ENCODE data around the gene MTHFD1L. TPM values are rescaled to one million over a fixed set of nuclear protein-coding genes. Genes with fewer than 3 reads are reported as not detected.

MTHFD1L gene
- total and polyA plus RNA-seq, 7 experiments from 2014 or later = 5.7 to 57.8 (median 7.8) TPM

DNA sequence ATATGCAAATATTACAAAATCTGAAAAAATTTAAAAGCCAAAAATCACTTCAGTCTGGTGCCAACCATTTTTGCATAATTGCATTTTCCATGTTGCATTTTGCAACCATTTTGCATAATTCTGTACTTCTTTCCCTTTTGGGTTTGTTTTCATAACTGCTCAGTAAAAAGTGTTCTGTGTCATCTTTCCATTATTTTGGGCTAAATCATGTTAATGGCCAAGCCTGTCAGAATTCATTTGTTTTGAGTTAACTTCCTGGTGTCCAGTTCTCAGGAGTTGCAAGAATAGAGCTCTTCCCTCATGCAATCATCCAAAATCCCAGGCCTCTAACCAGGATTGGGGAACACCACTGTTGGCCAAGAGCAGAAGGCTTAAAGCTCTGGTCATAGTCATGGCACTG is 133.6 kb downstream of the MTHFD1L start:
- Histone ChIP-seq H3K4me3 (ENCODE audit: low read length) (no peak overlapping the region), H3K27ac (ENCODE audit: low read depth, low read length) (no peak overlapping the region), H3K27me3 (ENCODE audit: control insufficient read depth in 2 of 2, insufficient read depth in 2 of 2, low read length in 2 of 2) (no peaks in the 10 kb centered on the region), H3K9me3 (ENCODE audit: control insufficient read depth in 2 of 3, low read length in 3 of 3) (no peaks in the 10 kb centered on the region), H3K36me3 (ENCODE audit: control insufficient read depth in 2 of 3, insufficient read depth in 3 of 3, low read length in 3 of 3) (peaks cover 0 to 3% (median 0%) of the 10 kb centered on the region in 3 experiments), H3K4me1 (ENCODE audit: control insufficient read depth in 2 of 2, insufficient read depth in 2 of 2, low read length in 2 of 2) (no peaks in the 10 kb centered on the region)
- ATAC-seq (no peak), DNase-seq (no peak)
- ChIA-PET CTCF (no interaction called here), POLR2A (no interaction called here)
- Mint-ChIP-seq H3K27ac (no peak overlapping the region), H3K4me3 (no peak overlapping the region), H3K4me1 (peaks cover 0 to 9% (median 0%) of the 10 kb centered on the region in 7 donors), H3K9me3 (peaks cover 0 to 3% (median 0%) of the 10 kb centered on the region in 11 donors), H3K36me3 (peaks cover 0 to 20% (median 7%) of the 10 kb centered on the region in 5 donors), H3K27me3 (no peaks in the 10 kb centered on the region)
- intact Hi-C loops (cut with micrococcal nuclease) = no loop called here

DNA sequence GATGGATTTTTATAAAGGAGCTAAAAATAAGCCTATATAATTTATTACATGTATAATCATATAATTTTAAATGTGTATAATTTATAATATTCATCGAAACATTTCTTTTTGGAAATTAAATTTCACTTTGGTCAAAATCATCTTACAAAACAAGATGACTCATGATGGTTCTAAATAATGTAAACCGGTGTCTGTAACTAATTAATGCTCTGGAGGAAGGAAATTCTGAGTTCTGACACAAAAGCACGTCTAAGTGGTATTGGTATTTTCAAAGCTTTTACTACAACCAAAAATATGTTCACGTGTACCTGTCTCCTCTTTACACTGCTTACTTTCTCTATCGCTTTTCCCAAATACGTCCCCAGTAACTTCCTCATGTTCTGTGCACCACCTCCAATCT is 134.1 kb downstream of the MTHFD1L start:
- no peak for DNase-seq
- Mint-ChIP-seq H3K4me3 (no peak overlapping the region), H3K36me3 (peaks cover 0 to 16% (median 4%) of the 10 kb centered on the region in 5 donors), H3K27me3 (no peaks in the 10 kb centered on the region), H3K4me1 (peaks cover 0 to 13% (median 3%) of the 10 kb centered on the region in 7 donors), H3K9me3 (no peaks in the 10 kb centered on the region), H3K27ac (no peak overlapping the region)
- no peaks in the 10 kb centered on the region for H3K36me3 ChIP-seq (ENCODE audit: control insufficient read depth in 2 of 3, insufficient read depth in 3 of 3, low read length in 3 of 3)
- H3K27ac ChIP-seq (ENCODE audit: low read depth, low read length) = no peak overlapping the region
- H3K27me3 ChIP-seq (ENCODE audit: control insufficient read depth in 2 of 2, insufficient read depth in 2 of 2, low read length in 2 of 2) = no peaks in the 10 kb centered on the region
- POLR2A ChIA-PET = no interaction called here
- no peak for ATAC-seq
- H3K4me3 ChIP-seq (ENCODE audit: low read length) = no peak overlapping the region
- CTCF ChIA-PET = no interaction called here
- no peaks in the 10 kb centered on the region for H3K4me1 ChIP-seq (ENCODE audit: control insufficient read depth in 2 of 2, insufficient read depth in 2 of 2, low read length in 2 of 2)
- H3K9me3 ChIP-seq (ENCODE audit: control insufficient read depth in 2 of 3, low read length in 3 of 3) = no peaks in the 10 kb centered on the region
- intact Hi-C loops (cut with micrococcal nuclease) = no loop called here

DNA sequence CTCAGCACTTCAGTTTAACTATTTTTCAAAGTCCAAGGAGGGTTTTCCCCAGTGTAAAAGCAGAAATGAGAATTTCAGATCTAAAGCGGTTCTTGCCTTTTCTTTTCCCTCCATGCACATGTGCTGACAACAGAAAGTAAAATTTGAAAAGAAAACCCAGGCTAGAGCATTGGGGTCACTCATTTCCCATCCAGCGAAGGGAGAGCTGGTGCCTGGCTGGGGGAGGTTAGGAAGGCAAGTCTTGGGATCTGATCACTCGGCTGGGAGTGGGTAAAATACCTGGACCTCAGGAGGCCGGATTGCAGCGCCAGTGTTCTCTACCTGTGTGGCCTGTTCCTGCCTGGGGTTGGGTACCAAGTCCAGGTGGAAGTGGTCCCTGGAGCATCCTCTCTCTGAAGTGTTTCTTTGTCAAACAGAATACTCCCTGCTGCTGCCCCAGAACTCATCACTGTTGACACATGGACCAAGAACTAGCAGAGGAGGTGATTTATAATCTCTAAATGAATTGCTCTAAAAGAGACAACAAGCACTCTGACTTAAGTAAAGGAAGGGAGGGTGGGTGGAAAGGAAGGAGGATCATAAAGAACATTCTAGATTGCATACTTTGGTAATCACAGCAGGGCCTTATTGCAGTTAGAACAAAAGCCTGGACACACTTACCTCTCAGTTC is 136.0 kb downstream of the MTHFD1L start:
- Histone ChIP-seq H3K4me3 (ENCODE audit: low read length) (no peak overlapping the region), H3K27ac (ENCODE audit: low read depth, low read length) (no peak overlapping the region), H3K27me3 (ENCODE audit: control insufficient read depth in 2 of 2, insufficient read depth in 2 of 2, low read length in 2 of 2) (no peaks in the 10 kb centered on the region), H3K4me1 (ENCODE audit: control insufficient read depth in 2 of 2, insufficient read depth in 2 of 2, low read length in 2 of 2) (no peaks in the 10 kb centered on the region), H3K36me3 (ENCODE audit: control insufficient read depth in 2 of 3, insufficient read depth in 3 of 3, low read length in 3 of 3) (no peaks in the 10 kb centered on the region), H3K9me3 (ENCODE audit: control insufficient read depth in 2 of 3, low read length in 3 of 3) (no peaks in the 10 kb centered on the region)
- CTCF ChIA-PET = interaction anchor here (0.8 to 1.2 kb wide), 2 partner anchors 11 to 13 kb away, joined by 3 to 4 read pairs; no protein-coding TSS in a partner anchor
- intact Hi-C loops (cut with micrococcal nuclease) = loop anchor here in 1 of 2 donors (10.0 kb wide), 1 partner anchor 483 kb away; no protein-coding TSS in a partner anchor
- Mint-ChIP-seq H3K27me3 (no peaks in the 10 kb centered on the region), H3K27ac (no peak overlapping the region), H3K9me3 (no peaks in the 10 kb centered on the region), H3K4me1 (peaks cover 0 to 30% (median 9%) of the 10 kb centered on the region in 7 donors), H3K4me3 (no peak overlapping the region), H3K36me3 (peaks cover 0 to 11% (median under 1%) of the 10 kb centered on the region in 5 donors)
- POLR2A ChIA-PET = no interaction called here
- DNase-seq (no peak), ATAC-seq (no peak)

- H3K9me3 Mint-ChIP-seq = no peaks in the 10 kb centered on the region
- no peaks in the 10 kb centered on the region for H3K27me3 Mint-ChIP-seq
- no peak overlapping the region for H3K4me3 Mint-ChIP-seq
- no peaks in the 10 kb centered on the region for H3K4me1 ChIP-seq (ENCODE audit: control insufficient read depth in 2 of 2, insufficient read depth in 2 of 2, low read length in 2 of 2)
- ChIA-PET CTCF (no interaction called here), POLR2A (no interaction called here)
- no peak overlapping the region for H3K27ac Mint-ChIP-seq
- H3K36me3 ChIP-seq (ENCODE audit: control insufficient read depth in 2 of 3, insufficient read depth in 3 of 3, low read length in 3 of 3) = no peaks in the 10 kb centered on the region
- no peaks in the 10 kb centered on the region for H3K27me3 ChIP-seq (ENCODE audit: control insufficient read depth in 2 of 2, insufficient read depth in 2 of 2, low read length in 2 of 2)
- intact Hi-C loops (cut with micrococcal nuclease) = loop anchor here in 1 of 2 donors (10.0 kb wide), 1 partner anchor 483 kb away; no protein-coding TSS in a partner anchor
- no peak for DNase-seq
- ATAC-seq = no peak
- no peak overlapping the region for H3K4me3 ChIP-seq (ENCODE audit: low read length)
- H3K4me1 Mint-ChIP-seq = peaks cover 0 to 33% (median 14%) of the 10 kb centered on the region in 7 donors
- no peak overlapping the region for H3K27ac ChIP-seq (ENCODE audit: low read depth, low read length)
- no peaks in the 10 kb centered on the region for H3K9me3 ChIP-seq (ENCODE audit: control insufficient read depth in 2 of 3, low read length in 3 of 3)
- H3K36me3 Mint-ChIP-seq = peaks cover 0 to 11% (median 0%) of the 10 kb centered on the region in 5 donors
Measured at GRCh38 chr6:151002057-151002450, 136.6 kb downstream of the MTHFD1L start.

DNA sequence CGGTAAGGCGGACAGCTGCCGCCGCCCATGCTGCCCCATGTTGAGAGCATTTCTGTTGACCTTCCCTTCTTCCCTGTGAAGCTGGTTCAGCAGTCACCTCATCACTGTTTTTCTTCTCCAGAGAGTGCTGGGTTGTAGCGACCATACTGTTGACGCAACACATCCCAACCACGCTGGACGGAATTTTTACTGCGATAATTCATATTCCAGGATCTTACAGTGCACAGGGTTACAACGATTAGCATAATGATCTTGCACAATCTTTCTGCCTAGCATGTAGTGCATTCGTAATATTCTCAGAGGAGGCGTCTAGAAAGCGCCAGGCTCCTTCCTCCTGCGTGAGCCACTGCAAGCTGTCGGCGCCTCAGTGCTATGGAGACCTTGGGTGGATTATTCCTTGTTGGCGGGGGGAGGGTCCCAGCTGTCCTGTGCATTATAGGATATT is 137.0 kb downstream of the MTHFD1L start:
- Histone ChIP-seq H3K27me3 (ENCODE audit: control insufficient read depth in 2 of 2, insufficient read depth in 2 of 2, low read length in 2 of 2) (no peaks in the 10 kb centered on the region), H3K9me3 (ENCODE audit: control insufficient read depth in 2 of 3, low read length in 3 of 3) (no peaks in the 10 kb centered on the region), H3K36me3 (ENCODE audit: control insufficient read depth in 2 of 3, insufficient read depth in 3 of 3, low read length in 3 of 3) (no peaks in the 10 kb centered on the region), H3K4me3 (ENCODE audit: low read length) (no peak overlapping the region), H3K4me1 (ENCODE audit: control insufficient read depth in 2 of 2, insufficient read depth in 2 of 2, low read length in 2 of 2) (no peaks in the 10 kb centered on the region), H3K27ac (ENCODE audit: low read depth, low read length) (no peak overlapping the region)
- ChIA-PET CTCF (no interaction called here), POLR2A (no interaction called here)
- Mint-ChIP-seq H3K4me3 (no peak overlapping the region), H3K27me3 (no peaks in the 10 kb centered on the region), H3K27ac (no peak overlapping the region), H3K9me3 (no peaks in the 10 kb centered on the region), H3K4me1 (peaks cover 0 to 34% (median 17%) of the 10 kb centered on the region in 7 donors), H3K36me3 (peaks cover 0 to 11% (median 0%) of the 10 kb centered on the region in 5 donors)
- intact Hi-C loops (cut with micrococcal nuclease) = loop anchor here in 1 of 2 donors (10.0 kb wide), 1 partner anchor 482 kb away; no protein-coding TSS in a partner anchor
- DNase-seq = no peak
- ATAC-seq = no peak

DNA sequence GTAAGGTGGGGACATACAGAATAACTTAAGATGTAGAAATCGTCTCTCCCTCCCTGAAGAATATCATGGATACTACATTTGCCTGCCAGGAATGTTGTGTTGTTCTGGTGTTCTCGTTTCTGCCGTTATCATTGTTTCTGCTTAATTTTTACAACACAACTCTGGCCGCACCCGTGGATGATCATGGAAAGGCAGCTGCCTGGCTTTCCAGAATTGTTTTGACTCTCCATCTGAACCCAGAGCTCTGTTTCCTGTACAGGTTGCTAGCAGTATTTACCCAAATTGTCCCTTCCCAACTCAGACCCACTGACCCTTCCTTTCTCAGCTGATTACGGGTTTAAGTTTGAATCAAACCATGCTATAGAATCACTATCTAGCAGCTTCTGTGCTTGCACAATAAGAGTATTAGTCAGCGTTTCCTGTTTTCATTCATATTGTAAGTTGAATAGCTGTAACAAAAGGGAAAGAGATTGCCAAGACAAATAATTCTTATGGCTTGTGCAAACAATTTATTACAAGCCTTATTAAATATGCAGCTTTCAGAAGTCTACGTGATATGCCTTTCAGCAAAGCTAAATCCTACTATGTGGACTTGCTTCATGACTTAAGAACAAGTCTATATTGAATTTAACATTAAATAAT is 139.0 kb downstream of the MTHFD1L start:
- ATAC-seq = peak; percentile 57
- no peaks in the 10 kb centered on the region for H3K9me3 Mint-ChIP-seq
- H3K9me3 ChIP-seq (ENCODE audit: control insufficient read depth in 2 of 3, low read length in 3 of 3) = no peaks in the 10 kb centered on the region
- H3K36me3 ChIP-seq (ENCODE audit: control insufficient read depth in 2 of 3, insufficient read depth in 3 of 3, low read length in 3 of 3) = no peaks in the 10 kb centered on the region
- H3K4me3 ChIP-seq (ENCODE audit: low read length) = no peak overlapping the region
- peak overlapping the region in 1 of 10 donors; percentile 21 for H3K4me3 Mint-ChIP-seq
- H3K4me1 Mint-ChIP-seq = peaks cover 0 to 32% (median 17%) of the 10 kb centered on the region in 7 donors
- POLR2A ChIA-PET = no interaction called here
- peaks cover 0 to 6% (median 0%) of the 10 kb centered on the region in 5 donors for H3K36me3 Mint-ChIP-seq
- DNase-seq = no peak
- H3K27ac ChIP-seq (ENCODE audit: low read depth, low read length) = no peak overlapping the region
- CTCF ChIA-PET = interaction anchor here (0.7 to 1.3 kb wide), 2 partner anchors 9 to 11 kb away, joined by 4 read pairs; no protein-coding TSS in a partner anchor
- H3K4me1 ChIP-seq (ENCODE audit: control insufficient read depth in 2 of 2, insufficient read depth in 2 of 2, low read length in 2 of 2) = no peaks in the 10 kb centered on the region
- intact Hi-C loops (cut with micrococcal nuclease) = loop anchor here in 1 of 2 donors (2.0 to 10.0 kb wide), 2 partner anchors 18 to 480 kb away; no protein-coding TSS in a partner anchor
- H3K27me3 Mint-ChIP-seq = no peaks in the 10 kb centered on the region
- H3K27me3 ChIP-seq (ENCODE audit: control insufficient read depth in 2 of 2, insufficient read depth in 2 of 2, low read length in 2 of 2) = no peaks in the 10 kb centered on the region
- H3K27ac Mint-ChIP-seq = peak overlapping the region in 3 of 9 donors; percentile 12 to 64 (median 30)
